Measurements from ENCODE around the gene EYS.

The EYS gene

DNA sequence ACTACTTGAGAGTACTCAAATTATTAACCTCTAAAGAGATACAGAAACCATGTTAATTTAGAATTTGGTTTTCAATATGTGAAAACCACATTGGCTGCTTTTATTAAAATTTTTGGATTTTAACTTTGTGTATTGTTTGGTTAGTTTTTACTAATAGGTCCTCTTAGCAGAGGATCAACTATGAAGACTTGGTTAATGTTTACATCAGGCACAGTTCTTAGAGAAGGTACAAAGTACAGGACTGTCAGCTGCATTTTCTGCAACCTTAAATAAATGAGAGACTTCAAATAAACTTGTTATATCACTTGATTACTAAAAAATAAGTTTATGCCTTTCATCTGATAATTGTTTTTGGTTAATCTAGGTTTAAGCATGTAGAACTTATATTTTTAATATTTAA, 1982.3 kb downstream of the EYS start:
- no peak for DNase-seq (ENCODE audit: low read depth)

DNA sequence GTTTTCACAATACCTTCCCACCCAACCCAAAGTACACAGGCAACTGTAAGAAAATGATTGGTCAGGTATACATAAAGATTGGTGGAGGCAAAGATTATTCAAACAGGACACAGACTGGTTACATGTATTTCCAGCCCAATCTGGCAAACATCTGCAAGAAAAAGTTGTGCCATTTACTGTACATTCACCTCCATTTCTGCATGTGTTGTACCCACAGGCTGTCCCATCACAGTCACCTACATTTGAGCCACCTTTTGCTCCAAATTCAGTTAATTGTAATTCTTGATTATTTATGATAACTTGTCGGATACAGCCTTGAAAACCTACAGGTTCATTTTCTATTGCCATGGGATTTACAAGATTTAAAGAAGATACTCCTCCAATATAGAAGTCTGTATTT, 1985.8 kb downstream of the EYS start:
- DNase-seq (ENCODE audit: low read depth) = no peak

DNA sequence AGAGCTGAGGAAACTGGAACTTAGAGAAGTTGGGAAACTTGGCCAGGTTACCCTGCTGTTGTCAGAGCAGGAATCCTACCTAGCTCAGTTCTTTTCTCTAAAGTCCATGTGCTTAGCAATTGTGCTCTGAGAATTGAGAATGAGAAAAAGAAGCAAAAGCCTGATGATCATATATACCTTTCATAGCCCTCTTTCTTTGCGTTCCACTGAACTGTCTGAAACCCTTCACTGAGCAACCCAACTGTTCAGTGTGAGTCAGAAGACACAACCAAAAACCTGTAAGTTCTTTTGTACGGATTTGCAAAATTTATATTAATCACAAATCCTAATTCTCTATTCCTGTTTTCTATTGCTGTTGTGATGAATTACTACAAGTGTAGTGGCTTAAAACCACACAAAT, 1990.9 kb downstream of the EYS start:
- DNase-seq (ENCODE audit: low read depth) = no peak

- no peak for DNase-seq (ENCODE audit: low read depth)
These were observed 1992.9 kb downstream of the EYS start for GRCh38 chr6:63714091-63714490.

DNA sequence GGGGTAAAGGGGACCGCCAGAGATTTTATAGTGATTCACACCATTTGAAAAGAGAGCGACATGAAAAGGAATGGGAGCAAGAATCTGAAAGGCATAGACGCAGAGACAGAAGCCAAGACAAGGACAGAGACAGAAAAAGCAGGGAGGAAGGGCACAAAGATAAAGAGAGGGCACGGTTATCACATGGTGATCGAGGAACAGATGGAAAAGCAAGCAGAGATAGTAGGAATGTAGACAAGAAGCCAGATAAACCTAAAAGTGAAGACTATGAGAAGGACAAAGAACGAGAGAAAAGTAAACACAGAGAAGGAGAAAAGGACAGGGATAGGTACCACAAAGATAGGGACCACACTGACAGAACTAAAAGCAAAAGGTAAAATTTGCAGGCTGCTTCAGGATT, 1993.7 kb downstream of the EYS start:
- no peak for DNase-seq (ENCODE audit: low read depth)

DNA sequence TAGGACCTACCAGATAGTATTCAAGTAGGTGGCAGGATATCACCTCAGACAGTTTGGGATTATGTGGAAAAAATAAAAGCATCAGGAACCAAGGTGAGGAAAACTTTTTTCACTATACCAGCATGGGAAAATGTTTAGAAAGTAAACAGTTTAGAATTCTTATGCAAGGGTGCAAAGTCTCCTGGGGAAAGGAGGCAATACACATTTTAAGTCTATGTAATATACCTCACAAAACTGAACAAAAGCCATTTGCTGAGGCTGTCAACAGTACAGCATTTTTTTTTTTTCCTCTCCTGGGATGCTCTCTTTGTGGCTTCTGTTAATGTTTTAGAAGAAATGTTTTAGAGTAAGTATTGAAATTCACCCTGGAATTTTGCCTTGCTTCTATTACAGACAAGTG, 1997.9 kb downstream of the EYS start:
- no peak for DNase-seq (ENCODE audit: low read depth)

DNA sequence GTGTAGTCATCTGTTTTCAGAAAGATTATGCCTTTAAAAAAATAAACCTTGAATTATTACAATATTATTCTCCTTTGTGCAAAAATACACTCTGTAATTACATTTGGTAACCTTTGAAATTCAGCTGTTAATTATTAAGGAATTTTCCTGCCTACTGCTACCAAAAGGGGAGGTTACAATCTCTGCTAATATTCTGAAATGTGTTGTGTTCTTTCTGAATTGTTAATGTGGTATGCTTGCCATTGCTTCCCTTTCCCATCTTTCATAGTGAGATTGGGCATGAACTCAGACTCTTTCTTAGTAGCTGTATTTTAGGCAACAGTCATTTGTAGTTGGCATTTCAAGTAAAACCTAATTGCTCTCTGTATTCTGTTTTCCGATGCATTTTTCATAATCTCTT, 1998.4 kb downstream of the EYS start:
- DNase-seq (ENCODE audit: low read depth) = no peak

- no peak for DNase-seq (ENCODE audit: low read depth)
These were observed 2000.4 kb downstream of the EYS start for GRCh38 chr6:63706630-63707029.

- no peak for DNase-seq (ENCODE audit: low read depth)
These were observed 2001.3 kb downstream of the EYS start for GRCh38 chr6:63705707-63706106.

- no peak for DNase-seq (ENCODE audit: low read depth)
These were observed 2016.8 kb downstream of the EYS start for GRCh38 chr6:63690221-63690620.

DNA sequence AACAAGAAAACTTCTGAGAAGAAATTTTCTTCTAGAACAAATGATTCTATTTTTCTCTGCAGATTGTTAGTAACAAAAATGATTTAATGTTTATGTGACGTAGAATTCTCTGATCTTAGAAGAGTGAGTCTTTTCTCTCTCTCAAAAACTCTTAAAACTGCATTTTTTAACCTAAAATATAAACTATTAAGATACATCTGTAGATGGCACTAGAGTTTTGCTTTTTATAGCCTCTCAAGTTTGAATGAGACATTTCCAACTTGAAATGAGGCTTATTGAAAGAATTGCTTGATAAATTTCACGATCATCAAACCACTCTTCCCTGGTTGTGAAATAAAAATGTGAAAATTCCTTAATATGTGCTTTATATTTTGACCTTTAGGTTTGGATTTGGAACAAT, 2017.6 kb downstream of the EYS start:
- no peak for DNase-seq (ENCODE audit: low read depth)

GRCh38 chr6:63685446-63686379, 2021.3 kb downstream of the EYS start:
- no peak for DNase-seq (ENCODE audit: low read depth)

DNA sequence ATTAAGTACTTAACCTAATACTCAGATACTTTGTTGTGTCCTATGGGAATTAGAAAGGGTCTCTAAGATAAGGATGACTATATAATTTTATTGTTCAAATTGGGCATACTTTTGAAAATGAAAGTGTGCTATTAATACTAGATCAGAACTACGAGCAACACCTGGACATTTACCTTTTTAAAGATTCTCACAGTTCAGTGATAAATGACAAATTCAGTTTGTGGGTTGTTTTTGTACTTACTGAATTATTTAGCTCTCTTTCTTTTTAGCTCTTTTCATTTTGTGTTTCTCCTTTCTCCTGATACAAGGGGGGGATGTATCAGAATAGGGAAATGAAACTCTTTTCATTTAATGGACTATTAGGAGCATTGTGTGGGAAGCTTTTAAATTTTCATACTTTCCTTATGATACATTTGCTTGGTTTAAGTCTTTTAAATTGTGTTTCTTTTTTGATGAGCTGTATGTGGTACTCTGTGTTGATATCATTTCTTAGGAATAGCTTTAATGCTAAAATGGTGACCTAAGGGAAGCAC, 2023.9 kb downstream of the EYS start:
- no peak for DNase-seq (ENCODE audit: low read depth)

DNA sequence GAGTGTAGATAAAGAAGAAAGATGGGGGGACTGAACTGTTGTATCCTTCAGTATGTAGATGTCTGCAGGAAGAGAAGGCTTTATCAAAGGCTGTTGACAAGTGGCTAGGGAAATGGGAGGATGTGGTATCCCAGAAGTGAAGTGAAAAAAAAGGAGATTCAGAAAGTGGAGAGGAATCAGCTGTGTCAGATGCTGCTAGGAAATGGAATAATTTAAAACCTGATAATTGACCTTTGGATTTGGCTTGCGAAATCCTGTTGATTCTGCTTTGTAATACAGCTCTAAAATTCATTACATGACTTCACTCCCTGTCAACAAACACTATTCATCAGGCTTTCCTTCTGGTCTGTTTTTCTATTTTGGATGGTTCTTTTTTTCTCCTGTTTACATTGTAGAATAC, 2029.7 kb downstream of the EYS start:
- no peak for DNase-seq (ENCODE audit: low read depth)

- no peak for DNase-seq (ENCODE audit: low read depth)
These were observed 2030.5 kb downstream of the EYS start for GRCh38 chr6:63676412-63677114.

GRCh38 chr6:63675138-63675537, 2031.9 kb downstream of the EYS start:
- DNase-seq (ENCODE audit: low read depth) = no peak

GRCh38 chr6:63674635-63675034, 2032.4 kb downstream of the EYS start:
- no peak for DNase-seq (ENCODE audit: low read depth)

DNA sequence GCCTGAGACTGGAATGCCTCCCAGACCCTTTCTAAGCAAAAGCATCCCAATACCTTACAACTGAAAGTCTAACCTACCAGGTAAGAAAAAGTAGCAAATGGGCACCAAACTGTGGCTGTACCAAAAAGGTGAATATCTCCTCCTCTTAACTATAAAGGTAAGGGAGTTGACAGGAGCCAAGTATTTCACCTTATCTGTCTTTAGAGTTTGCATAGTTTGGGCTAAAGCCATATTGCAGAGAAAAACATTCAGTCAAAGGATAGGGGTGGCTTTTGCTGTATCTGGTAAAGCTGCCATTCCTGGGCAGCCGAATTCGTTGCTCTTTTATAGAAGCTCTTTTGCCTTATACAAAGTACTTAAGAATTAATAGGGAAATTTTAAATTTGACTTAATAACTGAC, 2033.3 kb downstream of the EYS start:
- no peak for DNase-seq (ENCODE audit: low read depth)

GRCh38 chr6:63672582-63673129, 2034.4 kb downstream of the EYS start:
- no peak for DNase-seq (ENCODE audit: low read depth)

- no peak for DNase-seq (ENCODE audit: low read depth)
These were observed 2035.8 kb downstream of the EYS start for GRCh38 chr6:63671098-63671754.

Measured in HS-27A (cell line).